Testis (tissue), 2 donors: Measurements from ENCODE around the gene PKD2L1.

Experiments
- POLR2A ChIP-seq: fragments of 450-650 bp; IDR thresholded peaks from one replicate; pipeline ENCODE4 v1.6.1; 2017; ENCODE audit warnings: antibody characterized with exemption, mild to moderate bottlenecking, moderate library complexity
- TF ChIP-seq, protein P1 (sequence below), 3 experiments: fragments of 450-650 bp in 2 of 3; fragments of 200-600 bp in 1 of 3; sonication (generic) in 1 of 3; IDR thresholded peaks; one replicate each; pipeline ENCODE4 v1.5.1; 2016 to 2019; ENCODE audit warnings: antibody characterized with exemption in 3 of 3, mild to moderate bottlenecking in 2 of 3, moderate library complexity in 1 of 3

DNA sequence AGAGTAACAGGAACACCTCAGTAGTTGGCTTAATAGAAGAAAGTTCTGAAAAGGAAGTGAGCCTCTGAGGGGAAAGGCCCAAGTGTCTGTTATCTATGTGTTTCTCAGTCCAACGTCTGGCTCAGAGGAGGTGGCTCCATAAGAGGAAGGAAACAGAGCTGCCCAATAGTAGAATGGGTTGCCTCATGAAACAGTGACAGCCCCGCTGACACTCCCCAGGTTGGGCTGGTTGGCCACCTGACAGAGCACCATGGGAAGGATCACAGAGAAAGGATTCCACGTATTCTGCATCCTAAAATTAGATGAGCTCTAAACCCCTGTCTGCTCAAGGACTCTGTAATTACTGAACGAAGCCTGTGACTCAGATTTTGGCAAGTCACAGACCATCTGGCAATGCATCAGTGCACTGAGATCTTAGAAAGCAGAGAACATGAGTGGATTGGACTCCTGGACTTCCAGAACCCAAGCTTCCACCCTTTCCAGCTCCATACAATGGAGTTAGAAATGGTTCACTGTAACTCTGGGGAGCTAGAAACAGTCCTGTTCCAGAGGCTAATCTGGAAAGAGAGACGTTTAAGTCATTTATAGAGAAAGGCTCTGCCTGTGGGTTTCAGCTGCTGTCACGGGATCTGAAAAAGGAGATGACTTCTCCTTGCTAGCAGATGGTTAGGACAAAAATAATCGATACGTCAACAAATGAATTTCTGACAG lies 2.9 kb downstream of the PKD2L1 start:
- TF ChIP-seq, protein P1, sequence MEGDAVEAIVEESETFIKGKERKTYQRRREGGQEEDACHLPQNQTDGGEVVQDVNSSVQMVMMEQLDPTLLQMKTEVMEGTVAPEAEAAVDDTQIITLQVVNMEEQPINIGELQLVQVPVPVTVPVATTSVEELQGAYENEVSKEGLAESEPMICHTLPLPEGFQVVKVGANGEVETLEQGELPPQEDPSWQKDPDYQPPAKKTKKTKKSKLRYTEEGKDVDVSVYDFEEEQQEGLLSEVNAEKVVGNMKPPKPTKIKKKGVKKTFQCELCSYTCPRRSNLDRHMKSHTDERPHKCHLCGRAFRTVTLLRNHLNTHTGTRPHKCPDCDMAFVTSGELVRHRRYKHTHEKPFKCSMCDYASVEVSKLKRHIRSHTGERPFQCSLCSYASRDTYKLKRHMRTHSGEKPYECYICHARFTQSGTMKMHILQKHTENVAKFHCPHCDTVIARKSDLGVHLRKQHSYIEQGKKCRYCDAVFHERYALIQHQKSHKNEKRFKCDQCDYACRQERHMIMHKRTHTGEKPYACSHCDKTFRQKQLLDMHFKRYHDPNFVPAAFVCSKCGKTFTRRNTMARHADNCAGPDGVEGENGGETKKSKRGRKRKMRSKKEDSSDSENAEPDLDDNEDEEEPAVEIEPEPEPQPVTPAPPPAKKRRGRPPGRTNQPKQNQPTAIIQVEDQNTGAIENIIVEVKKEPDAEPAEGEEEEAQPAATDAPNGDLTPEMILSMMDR (IDR thresholded peaks at IDR 0.05) = no peak
- TF ChIP-seq POLR2A = no peak
